ENCODE measurements around the gene IFNA2. TPM values are rescaled to one million over a fixed set of nuclear protein-coding genes. Genes with fewer than 3 reads are reported as not detected.

IFNA2 gene
- total RNA-seq, 1 experiment from 2014 or later: not detected

GRCh38 chr9:21413624-21414023, 28.4 kb upstream of the IFNA2 start:
- CTCF ChIA-PET: no interaction called here
- Mint-ChIP-seq H3K9me3 (ENCODE audit: low read depth, unreplicated experiment) (no peaks in the 10 kb centered on the region), H3K36me3 (ENCODE audit: insufficient read depth, unreplicated experiment) (no peaks in the 10 kb centered on the region), H3K4me3 (ENCODE audit: low read depth, unreplicated experiment) (no peak overlapping the region), H3K27me3 (ENCODE audit: unreplicated experiment) (no peaks in the 10 kb centered on the region), H3K27ac (ENCODE audit: unreplicated experiment) (no peak overlapping the region), H3K4me1 (ENCODE audit: low read depth, unreplicated experiment) (peaks cover 37% of the 10 kb centered on the region)
- DNase-seq: no peak
- intact Hi-C loops (cut with micrococcal nuclease; ENCODE audit: unreplicated experiment): no loop called here
- no TSS peak for BruUV-seq (replicated peaks)
- peak; percentile 10 for TF ChIP-seq CTCF (IDR thresholded peaks at IDR 0.05; ENCODE audit: unreplicated experiment)

- no peak for TF ChIP-seq CTCF (IDR thresholded peaks at IDR 0.05; ENCODE audit: unreplicated experiment)
- no peaks in the 10 kb centered on the region for H3K36me3 Mint-ChIP-seq (ENCODE audit: insufficient read depth, unreplicated experiment)
- intact Hi-C loops (cut with micrococcal nuclease; ENCODE audit: unreplicated experiment): no loop called here
- H3K4me1 Mint-ChIP-seq (ENCODE audit: low read depth, unreplicated experiment): peaks cover 37% of the 10 kb centered on the region
- CTCF ChIA-PET: no interaction called here
- BruUV-seq (replicated peaks): no TSS peak
- H3K27ac Mint-ChIP-seq (ENCODE audit: unreplicated experiment): no peak overlapping the region
- no peaks in the 10 kb centered on the region for H3K27me3 Mint-ChIP-seq (ENCODE audit: unreplicated experiment)
- H3K9me3 Mint-ChIP-seq (ENCODE audit: low read depth, unreplicated experiment): no peaks in the 10 kb centered on the region
- no peak for DNase-seq
- no peak overlapping the region for H3K4me3 Mint-ChIP-seq (ENCODE audit: low read depth, unreplicated experiment)
Measured at GRCh38 chr9:21413151-21413550, 28.0 kb upstream of the IFNA2 start.

GRCh38 chr9:21412107-21412506, 26.9 kb upstream of the IFNA2 start:
- Mint-ChIP-seq H3K4me3 (ENCODE audit: low read depth, unreplicated experiment) (no peak overlapping the region), H3K27ac (ENCODE audit: unreplicated experiment) (no peak overlapping the region), H3K9me3 (ENCODE audit: low read depth, unreplicated experiment) (no peaks in the 10 kb centered on the region), H3K4me1 (ENCODE audit: low read depth, unreplicated experiment) (peaks cover 31% of the 10 kb centered on the region), H3K27me3 (ENCODE audit: unreplicated experiment) (no peaks in the 10 kb centered on the region), H3K36me3 (ENCODE audit: insufficient read depth, unreplicated experiment) (no peaks in the 10 kb centered on the region)
- CTCF ChIA-PET: no interaction called here
- TF ChIP-seq CTCF (IDR thresholded peaks at IDR 0.05; ENCODE audit: unreplicated experiment): no peak
- intact Hi-C loops (cut with micrococcal nuclease; ENCODE audit: unreplicated experiment): no loop called here
- BruUV-seq (replicated peaks): no TSS peak
- no peak for DNase-seq

- Mint-ChIP-seq H3K27ac (ENCODE audit: unreplicated experiment) (no peak within 1 kb of the TSS), H3K4me3 (ENCODE audit: low read depth, unreplicated experiment) (no peak within 1 kb of the TSS), H3K27me3 (ENCODE audit: unreplicated experiment) (no peaks in the 10 kb centered on the region), H3K36me3 (ENCODE audit: insufficient read depth, unreplicated experiment) (no peaks in the 10 kb centered on the region), H3K4me1 (ENCODE audit: low read depth, unreplicated experiment) (no peaks in the 10 kb centered on the region), H3K9me3 (ENCODE audit: low read depth, unreplicated experiment) (no peaks in the 10 kb centered on the region)
- no peak for DNase-seq
- CTCF ChIA-PET: interaction anchor here (1.1 kb wide), 1 partner anchor 13 kb away, joined by 4 read pairs; no protein-coding TSS in a partner anchor
- intact Hi-C loops (cut with micrococcal nuclease; ENCODE audit: unreplicated experiment): no loop called here
- BruUV-seq (replicated peaks): no TSS peak
- TF ChIP-seq CTCF (IDR thresholded peaks at IDR 0.05; ENCODE audit: unreplicated experiment): no peak
Measured at GRCh38 chr9:21408817-21409216, 23.6 kb upstream of the IFNA2 start, which contains the start of gene IFNA8. IFNA8 (plus strand) TSS chr9:21409117; CDS start chr9:21409177, 60 bp downstream.
